GM23338 (cell line): ENCODE results near the gene PSMB3. TPM values are rescaled to one million over a fixed set of nuclear protein-coding genes. Genes with fewer than 3 reads are reported as not detected.

Experiments used
- ATAC-seq: fragments of 200-7000 bp; cut with Tn5 transposase; 3 replicates; pipeline ENCODE4 v1.9.1; 2020
- DNase-seq: peaks from one replicate; pipeline ENCODE4 v3.0.0-alpha.2; 2015; ENCODE audit warnings: low spot score
- H2AFZ ChIP-seq: fragments of 200-600 bp; sonication (generic); 2 replicates; pipeline ENCODE4 v1.8.0; 2016; ENCODE audit warnings: antibody characterized with exemption, mild to moderate bottlenecking, moderate library complexity
- H3F3A ChIP-seq: fragments of 200-600 bp; sonication (generic); replicated peaks from 2 replicates; pipeline ENCODE4 v1.8.0; 2017; ENCODE audit warnings: antibody characterized with exemption, mixed run types, low read depth
- H3K27ac ChIP-seq: fragments of 200-600 bp; sonication (generic); 2 replicates; pipeline ENCODE4 v1.6.1; 2016; ENCODE audit warnings: low read depth
- H3K27me3 ChIP-seq: fragments of 200-600 bp; sonication (generic); 2 replicates; pipeline ENCODE4 v1.8.0; 2016; ENCODE audit warnings: mild to moderate bottlenecking, mixed run types, moderate library complexity; ENCODE audit not compliant: insufficient read depth
- H3K36me3 ChIP-seq: fragments of 200-600 bp; sonication (generic); 2 replicates; pipeline ENCODE4 v1.8.0; 2016; ENCODE audit warnings: mild to moderate bottlenecking; ENCODE audit not compliant: insufficient read depth
- H3K4me1 ChIP-seq: fragments of 200-600 bp; sonication (generic); 2 replicates; pipeline ENCODE4 v1.8.0; 2016; ENCODE audit warnings: mild to moderate bottlenecking, moderate library complexity; ENCODE audit not compliant: insufficient read depth
- H3K4me2 ChIP-seq: fragments of 200-600 bp; sonication (generic); 2 replicates; pipeline ENCODE4 v1.7.1; 2017; ENCODE audit warnings: mixed run types
- H3K4me3 ChIP-seq: fragments of 200-600 bp; sonication (generic); 2 replicates; pipeline ENCODE4 v1.6.1; 2016; ENCODE audit warnings: mixed run types
- H3K79me2 ChIP-seq: fragments of 200-600 bp; sonication (generic); replicated peaks from 2 replicates; pipeline ENCODE4 v1.8.0; 2017; ENCODE audit warnings: mild to moderate bottlenecking; ENCODE audit not compliant: insufficient read depth
- H3K9me2 ChIP-seq: fragments of 200-600 bp; sonication (generic); 2 replicates; pipeline ENCODE4 v1.8.0; 2017; ENCODE audit not compliant: insufficient read depth
- H4K20me1 ChIP-seq: fragments of 200-600 bp; sonication (generic); replicated peaks from 2 replicates; pipeline ENCODE4 v1.8.0; 2017; ENCODE audit warnings: mild to moderate bottlenecking; ENCODE audit not compliant: insufficient read depth
- H3K27ac Mint-ChIP-seq: 2 replicates; pipeline ENCODE4 v1.8.0; 2020; ENCODE audit warnings: inconsistent platforms, mild to moderate bottlenecking, moderate library complexity, mixed read lengths
- H3K27me3 Mint-ChIP-seq: 3 replicates; pipeline ENCODE4 v1.8.0; 2022; ENCODE audit warnings: low read depth, mild to moderate bottlenecking, moderate library complexity, mixed read lengths, inconsistent platforms; ENCODE audit not compliant: insufficient read depth, poor library complexity
- H3K36me3 Mint-ChIP-seq: 3 replicates; pipeline ENCODE4 v1.8.0; 2021; ENCODE audit warnings: low read depth, mild to moderate bottlenecking, inconsistent platforms, moderate library complexity, mixed read lengths
- H3K4me1 Mint-ChIP-seq: 3 replicates; pipeline ENCODE4 v1.8.0; 2020; ENCODE audit warnings: mild to moderate bottlenecking, inconsistent platforms, mixed read lengths
- H3K4me3 Mint-ChIP-seq: 3 replicates; pipeline ENCODE4 v1.8.0; 2021; ENCODE audit warnings: moderate library complexity, mild to moderate bottlenecking, inconsistent platforms, mixed read lengths
- H3K9me3 Mint-ChIP-seq: 3 replicates; pipeline ENCODE4 v1.8.0; 2020; ENCODE audit warnings: moderate library complexity, mild to moderate bottlenecking, inconsistent platforms, mixed read lengths
- CREB1 ChIP-seq: fragments of 250-450 bp; sonication (Bioruptor Pico); IDR thresholded peaks from 2 replicates; pipeline ENCODE4 v1.5.0; 2020; ENCODE audit warnings: low read depth, mild to moderate bottlenecking, moderate library complexity
- CTCF ChIP-seq, 2 experiments: fragments of 200-600 bp in 1 of 2; sonication (generic) in 1 of 2; conservative IDR thresholded peaks; 2 replicates each; pipeline versions ENCODE4 v1.5.1 to v1.6.1; 2016 to 2017; ENCODE audit warnings: antibody characterized with exemption in 2 of 2, low read depth in 2 of 2, mild to moderate bottlenecking in 2 of 2, moderate library complexity in 1 of 2
- ETS1 ChIP-seq: IDR thresholded peaks from 2 replicates; pipeline ENCODE4 v1.6.1; 2016; ENCODE audit warnings: antibody characterized with exemption
- EZH2 ChIP-seq: fragments of 200-600 bp; sonication (generic); IDR thresholded peaks from one replicate; pipeline ENCODE4 v1.8.0; 2017; ENCODE audit warnings: antibody characterized with exemption, mild to moderate bottlenecking, low read depth; ENCODE audit not compliant: unreplicated experiment
- EZH2phosphoT487 ChIP-seq: fragments of 200-600 bp; sonication (generic); IDR thresholded peaks from one replicate; pipeline ENCODE4 v1.8.1; 2018; ENCODE audit warnings: antibody characterized with exemption; ENCODE audit not compliant: unreplicated experiment
- JUNB ChIP-seq: IDR thresholded peaks from one replicate; pipeline ENCODE4 v1.6.1; 2016; ENCODE audit warnings: antibody characterized with exemption; ENCODE audit not compliant: unreplicated experiment
- NANOG ChIP-seq: IDR thresholded peaks from 2 replicates; pipeline ENCODE4 v1.6.1; 2016; ENCODE audit warnings: antibody characterized with exemption, borderline replicate concordance
- POLR2AphosphoS5 ChIP-seq: IDR thresholded peaks from 2 replicates; pipeline ENCODE4 v1.6.1; 2016; ENCODE audit warnings: antibody characterized with exemption, low read depth
- REST ChIP-seq: IDR thresholded peaks from one replicate; pipeline ENCODE4 v1.6.1; 2018; ENCODE audit warnings: antibody characterized with exemption; ENCODE audit not compliant: unreplicated experiment
- STAT1 ChIP-seq: IDR thresholded peaks from one replicate; pipeline ENCODE4 v1.6.1; 2016; ENCODE audit warnings: antibody characterized with exemption; ENCODE audit not compliant: unreplicated experiment
- ZNF114 ChIP-seq: fragments of 250-450 bp; sonication (Bioruptor Pico); IDR thresholded peaks from 2 replicates; pipeline ENCODE4 v1.5.0; 2020; ENCODE audit warnings: mild to moderate bottlenecking, moderate library complexity
- ZNF331 ChIP-seq: fragments of 250-450 bp; sonication (Bioruptor Pico); IDR thresholded peaks from 2 replicates; pipeline ENCODE4 v1.5.0; 2020; ENCODE audit warnings: low read depth, mild to moderate bottlenecking, moderate library complexity
- ZNF462 ChIP-seq: fragments of 250-450 bp; sonication (Bioruptor Pico); IDR thresholded peaks from 2 replicates; pipeline ENCODE4 v1.5.0; 2020; ENCODE audit warnings: mild to moderate bottlenecking, moderate library complexity
- polyA plus RNA-seq: library from polyadenylated mRNA; unstranded; fragments of >200 nt; fragmentation: Nextera tagmentation; extraction: Ambion mirVana; gene quantifications from 2 replicates; pipeline ENCODE4 v1.2.1, GENCODE V29; 2016
- total RNA-seq: library from RNA; depleted of rRNA; stranded (reverse); fragments of >200 nt; shearing (Covaris generic); gene quantifications from 2 replicates; pipeline ENCODE4 v1.2.3, GENCODE V29; 2014

PSMB3 gene
- total and polyA plus RNA-seq, 2 experiments from 2014 or later, result 250 to 523 TPM

GRCh38 chr17:38740044-38740443 lies 12.5 kb upstream of the PSMB3 start:
- TF ChIP-seq CREB1 (no peak), EZH2phosphoT487 (no peak), EZH2 (no peak), ZNF462 (no peak), CTCF (conservative IDR thresholded peaks at IDR 0.05; ENCODE audit: low read depth in 2 of 2) (no peak), ETS1 (no peak), NANOG (no peak), ZNF114 (CRISPR knock-in tag) (no peak), STAT1 (no peak), REST (no peak), ZNF331 (CRISPR knock-in tag) (no peak), POLR2AphosphoS5 (no peak), JUNB (no peak)
- peaks cover 5% of the 10 kb centered on the region for H3K36me3 ChIP-seq
- no peaks in the 10 kb centered on the region for H3K27me3 ChIP-seq
- H3K9me3 Mint-ChIP-seq, result no peaks in the 10 kb centered on the region; the same call in 2 of the 3 replicates
- DNase-seq (no peak), ATAC-seq (no peak)
- no peak overlapping the region for H3K27ac ChIP-seq
- no peak overlapping the region for H3K4me3 Mint-ChIP-seq
- peaks cover 73% of the 10 kb centered on the region for H3K36me3 Mint-ChIP-seq
- no peak overlapping the region for H3K4me3 ChIP-seq
- no peak overlapping the region for H2AFZ ChIP-seq
- H3K9me2 ChIP-seq, result no peaks in the 10 kb centered on the region
- H3K4me1 ChIP-seq, result peaks cover 17% of the 10 kb centered on the region
- H3K4me2 ChIP-seq, result no peak overlapping the region
- H3K79me2 ChIP-seq, result peaks cover 52% of the 10 kb centered on the region
- no peak overlapping the region for H3K27ac Mint-ChIP-seq
- H3K27me3 Mint-ChIP-seq, result peaks cover 28% of the 10 kb centered on the region
- peaks cover 43% of the 10 kb centered on the region for H3K4me1 Mint-ChIP-seq
- peaks cover 52% of the 10 kb centered on the region for H4K20me1 ChIP-seq
- H3F3A ChIP-seq, result 0 out of 2 replicates have a peak, but pooled peaks cover 11% of the 10 kb centered on the region
